HG03175 (cell line): ENCODE data around the gene CEP128.

ENCODE experiments used
- ATAC-seq: cut with Tn5 transposase; IDR thresholded peaks from one replicate; pipeline ENCODE4 v1.9.1; 2021; ENCODE audit warnings: mild to moderate bottlenecking, moderate library complexity; ENCODE audit not compliant: unreplicated experiment

Gene CEP128

GRCh38 chr14:80941241-80942185, at the start of gene CEP128:
Gene CEP128 (minus strand): TSS chr14:80941738.
- ATAC-seq: peak; percentile 96

GRCh38 chr14:80988735-80989429, 47.3 kb upstream of the CEP128 start:
- ATAC-seq: peak; percentile 64

GRCh38 chr14:80988192-80988591, 46.7 kb upstream of the CEP128 start:
- ATAC-seq: no peak

GRCh38 chr14:80987235-80988032, 45.9 kb upstream of the CEP128 start:
- peak; percentile 50 for ATAC-seq

- ATAC-seq: no peak
These were observed 41.2 kb upstream of the CEP128 start for GRCh38 chr14:80982711-80983110.

- no peak for ATAC-seq
These were observed 40.1 kb upstream of the CEP128 start for GRCh38 chr14:80981673-80982072.

- ATAC-seq: no peak
These were observed 39.6 kb upstream of the CEP128 start for GRCh38 chr14:80981156-80981555.

- no peak for ATAC-seq
These were observed 38.4 kb upstream of the CEP128 start for GRCh38 chr14:80979951-80980350.

GRCh38 chr14:80978403-80978802, 36.9 kb upstream of the CEP128 start:
- no peak for ATAC-seq

GRCh38 chr14:80977221-80977620, 35.7 kb upstream of the CEP128 start:
- ATAC-seq: no peak

- no peak for ATAC-seq
These were observed 33.1 kb upstream of the CEP128 start for GRCh38 chr14:80974679-80975078.

- no peak for ATAC-seq
These were observed 32.5 kb upstream of the CEP128 start for GRCh38 chr14:80973931-80974641.

GRCh38 chr14:80965037-80965436, 23.5 kb upstream of the CEP128 start:
- no peak for ATAC-seq

- peak; percentile 98 for ATAC-seq
These were observed 18.0 kb upstream of the CEP128 start for GRCh38 chr14:80959496-80959895.

- no peak for ATAC-seq
These were observed 17.4 kb upstream of the CEP128 start for GRCh38 chr14:80958939-80959338.

- ATAC-seq: no peak
These were observed 16.7 kb upstream of the CEP128 start for GRCh38 chr14:80958226-80958625.

- ATAC-seq: no peak
These were observed 16.1 kb upstream of the CEP128 start for GRCh38 chr14:80957613-80958012.

- ATAC-seq: no peak
These were observed 15.4 kb upstream of the CEP128 start for GRCh38 chr14:80956922-80957321.

- ATAC-seq: no peak
These were observed 14.6 kb upstream of the CEP128 start for GRCh38 chr14:80956102-80956501.

- ATAC-seq: no peak
These were observed 13.9 kb upstream of the CEP128 start, which contains the start of gene TSHR for GRCh38 chr14:80955416-80955941. Gene TSHR (plus strand): TSS chr14:80955621. CDS start chr14:80955681, 60 bp downstream.
